HG02981 (cell line): ENCODE results near the gene MRRF.

ENCODE experiments used
- ATAC-seq: cut with Tn5 transposase; IDR thresholded peaks from one replicate; pipeline ENCODE4 v1.9.1; 2021; ENCODE audit warnings: mild to moderate bottlenecking, moderate library complexity; ENCODE audit not compliant: unreplicated experiment

MRRF gene

GRCh38 chr9:122264360-122265148, at the start of gene MRRF, which contains the start of gene RBM18:
Gene MRRF (plus strand): TSS chr9:122264882. CDS start chr9:122270892, 6,010 bp downstream.
Gene RBM18 (minus strand): TSS chr9:122264840. CDS start chr9:122261492, 3,348 bp downstream.
- peak; percentile 89 for ATAC-seq

- ATAC-seq: no peak
Measured at GRCh38 chr9:122215663-122216062, 49.0 kb upstream of the MRRF start.

GRCh38 chr9:122216138-122216797, 48.4 kb upstream of the MRRF start:
- ATAC-seq: no peak

- ATAC-seq: no peak
Measured at GRCh38 chr9:122216798-122217418, 47.8 kb upstream of the MRRF start.

DNA sequence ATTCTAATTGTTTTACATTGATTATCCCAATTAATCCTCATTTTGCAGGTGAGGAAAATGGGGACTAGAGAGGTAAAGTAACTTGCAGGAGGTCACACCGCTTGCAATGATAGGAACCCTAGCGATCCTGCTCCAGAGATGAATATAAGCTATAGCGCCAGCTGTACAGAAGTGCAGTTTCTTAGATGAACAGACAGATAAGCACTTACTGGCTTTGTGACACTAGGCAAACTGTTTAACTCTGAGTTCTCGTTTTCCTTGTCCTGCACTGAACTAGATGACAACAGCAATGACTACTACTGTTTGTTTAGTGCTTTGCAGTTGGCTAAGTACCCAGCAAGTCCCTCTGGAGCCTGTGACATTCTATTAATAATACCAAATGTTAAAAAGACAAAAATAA, 47.0 kb upstream of the MRRF start:
- no peak for ATAC-seq

DNA sequence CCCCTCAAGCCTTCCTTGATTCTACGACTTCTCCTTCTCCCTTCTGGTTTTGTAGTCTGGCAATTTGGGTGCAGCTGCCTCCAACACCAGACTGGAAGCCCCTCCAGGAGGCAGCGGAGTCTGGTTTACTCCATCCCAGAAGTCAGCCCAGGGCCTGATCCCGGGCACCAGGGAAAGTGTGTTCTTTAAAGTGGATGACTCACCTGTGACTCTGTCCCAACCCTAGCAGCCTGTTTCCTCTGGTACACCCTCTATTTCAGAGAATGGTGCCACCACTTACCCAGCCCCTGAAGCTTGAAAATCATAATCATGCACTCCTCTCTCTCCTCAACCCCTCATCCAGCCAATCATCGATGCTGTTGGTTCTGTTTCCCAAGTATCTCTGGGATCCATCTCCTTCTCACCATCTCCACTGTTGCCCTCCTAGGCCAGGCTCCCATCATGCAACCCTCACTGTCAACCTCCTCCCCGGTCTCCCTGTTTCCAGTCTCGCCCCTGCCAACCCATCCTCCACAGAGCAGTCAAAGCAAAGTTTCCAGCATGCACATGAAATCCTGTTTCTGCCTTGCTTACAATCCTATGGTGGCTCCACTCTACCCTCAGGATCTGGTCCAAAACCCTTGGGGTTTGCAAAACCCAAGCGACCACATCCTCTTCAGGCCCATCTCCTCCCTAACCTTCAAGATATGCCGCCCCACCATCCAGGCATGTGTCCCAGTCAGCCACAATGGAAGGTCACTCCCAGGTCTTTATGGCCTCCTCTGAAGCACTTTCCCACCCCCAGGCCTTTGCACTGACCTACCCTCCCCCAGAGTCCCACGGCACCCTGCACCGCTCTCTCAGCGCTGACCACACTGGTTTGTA, 46.4 kb upstream of the MRRF start:
- ATAC-seq: no peak

- no peak for ATAC-seq
Measured at GRCh38 chr9:122218935-122219855, 45.5 kb upstream of the MRRF start.

- no peak for ATAC-seq
Measured at GRCh38 chr9:122219856-122220672, 44.6 kb upstream of the MRRF start.

DNA sequence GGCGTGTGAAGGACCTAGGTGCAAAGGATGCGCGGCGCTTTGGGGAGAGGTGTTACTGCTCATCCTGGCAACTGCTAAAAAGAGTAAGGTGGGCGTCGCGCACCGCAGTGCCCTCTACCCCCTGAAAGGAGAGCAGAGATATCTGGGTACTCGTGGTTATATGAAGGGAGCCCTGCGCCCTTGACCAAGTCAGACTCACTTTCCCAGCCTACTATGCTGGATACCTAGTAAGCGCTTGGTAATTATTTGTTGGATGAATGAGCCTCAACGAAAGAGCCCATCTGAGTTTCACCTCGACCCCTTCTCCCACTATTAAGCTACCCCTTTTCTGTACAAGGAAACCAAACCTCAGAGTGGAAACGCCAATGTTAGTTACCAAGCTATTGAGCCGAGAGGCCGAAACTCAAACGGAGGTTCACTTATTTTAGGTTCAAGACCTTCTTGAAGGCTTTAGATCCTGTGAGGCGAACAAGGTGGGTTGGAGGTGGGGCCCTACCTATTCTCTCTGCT, 44.0 kb upstream of the MRRF start:
- ATAC-seq: no peak

DNA sequence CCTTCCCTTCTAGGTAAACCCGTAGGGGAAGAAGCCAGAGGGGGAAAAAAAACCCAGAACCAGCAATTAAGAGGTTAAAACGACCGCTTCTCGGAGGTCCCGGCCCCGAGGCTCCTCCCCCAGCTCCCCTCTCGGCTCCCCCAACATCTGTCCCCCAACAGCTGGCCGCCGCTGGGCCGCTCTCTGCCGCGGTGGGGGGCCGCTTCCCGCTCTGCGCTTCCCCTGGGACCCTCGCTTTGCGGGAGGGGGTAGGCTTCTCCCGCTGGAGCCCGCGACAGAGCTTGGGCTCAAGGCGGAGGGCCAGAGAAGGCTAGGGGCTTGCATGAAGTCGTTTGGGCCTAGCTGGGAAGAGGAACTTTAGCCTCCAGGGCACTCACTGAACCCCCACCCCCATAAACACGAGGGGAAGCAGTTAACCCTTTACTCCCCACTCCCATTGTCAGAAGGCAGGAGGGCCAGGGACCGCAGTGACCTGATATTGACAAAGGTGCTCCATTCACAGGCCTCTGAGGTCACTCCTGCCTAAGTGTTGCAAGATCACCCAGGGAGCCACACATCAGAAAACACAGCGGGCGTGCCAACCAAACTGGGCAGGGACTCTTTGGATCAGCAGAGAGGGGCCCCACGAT, 43.4 kb upstream of the MRRF start:
- no peak for ATAC-seq

DNA sequence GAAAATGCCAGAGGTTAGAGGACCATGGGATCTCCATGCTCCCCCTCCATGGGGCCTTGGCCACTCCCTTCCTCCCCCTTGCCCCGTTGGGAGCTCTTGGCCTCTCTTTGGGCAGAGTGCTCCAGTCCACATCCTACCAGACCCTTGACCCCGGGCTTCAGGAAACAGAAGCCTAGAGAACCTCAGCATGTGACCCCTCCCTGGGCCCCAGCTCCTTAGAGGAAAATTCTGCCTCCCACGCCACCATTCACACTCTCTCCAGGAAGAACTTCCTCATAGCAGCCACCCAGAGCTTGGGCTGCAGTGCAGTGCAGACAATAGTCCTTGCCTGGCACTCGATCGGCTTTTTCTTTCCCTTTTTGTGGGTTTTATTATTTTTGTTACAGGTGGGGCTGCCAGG, 41.9 kb upstream of the MRRF start:
- no peak for ATAC-seq

- ATAC-seq: no peak
Measured at GRCh38 chr9:122223435-122223834, 41.2 kb upstream of the MRRF start.

DNA sequence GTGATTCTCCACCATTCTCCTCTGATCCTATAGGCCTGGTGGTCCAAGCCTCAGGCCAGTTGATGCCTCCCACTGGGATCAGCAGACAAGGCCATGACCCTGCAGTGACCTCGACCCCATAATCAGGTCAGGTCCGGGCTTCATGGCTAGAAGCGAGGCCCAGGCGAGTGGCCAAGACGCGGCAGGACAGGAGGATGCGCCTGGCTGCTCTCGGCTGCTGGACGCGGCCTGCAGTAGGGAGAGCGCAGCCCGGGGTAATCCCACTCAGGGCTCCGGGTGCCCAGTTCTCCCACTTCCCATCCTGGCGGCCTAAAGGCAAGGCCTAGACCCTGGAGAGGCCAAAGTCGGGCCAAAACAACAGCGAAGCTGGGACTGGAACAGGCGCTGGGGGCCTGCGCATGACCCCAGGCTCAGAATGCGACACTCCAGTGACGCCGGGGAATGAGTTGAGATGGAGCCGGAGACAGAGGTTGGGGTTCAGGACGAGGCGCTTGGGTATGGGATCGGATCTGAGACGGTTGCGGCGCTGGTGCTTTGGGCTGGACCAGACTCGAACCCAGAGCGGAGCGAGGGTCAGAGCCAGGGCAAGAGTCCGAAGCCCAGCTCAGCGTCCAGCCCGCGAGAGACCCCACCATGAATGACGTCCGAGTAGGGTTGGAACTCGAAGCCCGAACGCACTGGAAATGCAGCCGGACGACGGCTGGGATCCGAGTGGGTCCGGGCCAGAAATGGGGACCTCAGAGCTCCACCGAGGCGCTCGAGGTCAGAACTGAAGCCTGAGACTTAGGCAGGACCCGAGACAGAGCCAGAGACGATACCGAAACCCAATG, 39.2 kb upstream of the MRRF start:
- ATAC-seq: no peak

GRCh38 chr9:122226142-122226757, 38.4 kb upstream of the MRRF start:
- ATAC-seq: no peak

DNA sequence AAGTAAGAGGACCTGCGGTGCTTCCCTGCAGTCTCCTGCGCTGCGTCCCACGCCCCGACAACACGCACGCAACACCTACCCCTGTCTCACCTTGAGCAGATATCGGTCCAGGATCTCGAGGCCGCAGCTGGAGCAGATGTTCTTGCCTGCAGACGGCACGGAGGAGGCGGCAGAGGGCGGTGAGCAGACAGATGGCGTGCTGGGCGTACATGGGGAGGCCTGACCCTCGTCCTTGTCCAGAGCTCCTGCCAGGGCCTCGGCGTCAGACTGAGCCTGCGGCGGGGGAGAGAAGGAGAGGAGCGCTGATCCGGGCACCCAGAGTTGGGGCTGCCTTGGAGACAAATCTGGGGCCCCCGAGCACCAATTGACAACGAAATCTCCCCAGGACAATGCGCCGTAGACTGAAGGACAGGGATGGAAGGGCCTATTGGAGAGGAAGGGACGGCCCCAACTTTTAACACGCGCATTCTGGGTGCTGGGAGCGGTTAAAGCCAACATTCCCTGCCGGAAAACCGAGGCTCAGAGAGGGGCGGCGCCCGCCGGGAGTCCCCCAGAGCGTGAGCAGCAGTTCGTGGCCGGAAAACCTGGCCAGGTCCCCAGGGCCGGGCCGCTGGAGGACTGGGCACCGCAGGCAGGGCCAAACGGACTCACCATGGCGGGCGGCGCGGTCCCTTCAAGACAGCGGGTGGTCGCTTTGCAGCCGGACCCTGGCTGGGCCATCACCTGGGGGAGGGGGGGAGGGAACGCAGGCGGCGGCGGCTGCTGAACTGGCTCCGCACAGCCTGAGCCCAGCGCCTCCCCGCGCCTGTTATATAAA, 37.7 kb upstream of the MRRF start:
- no peak for ATAC-seq

DNA sequence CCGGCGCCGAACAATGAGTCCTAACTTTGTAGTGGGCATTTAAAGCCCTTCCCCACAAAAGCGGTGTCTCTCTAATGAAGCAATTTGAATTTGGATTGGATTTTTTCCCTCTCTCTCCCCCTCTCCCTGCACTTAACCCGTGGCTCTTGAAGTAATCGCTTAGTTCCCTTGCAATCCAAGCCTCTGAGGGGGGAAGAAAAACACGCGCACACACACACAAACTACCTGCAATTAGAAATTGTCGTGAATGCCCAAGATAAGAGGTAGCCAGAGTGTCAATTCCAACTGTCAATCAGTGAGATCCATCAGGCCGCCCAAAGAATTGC, 37.1 kb upstream of the MRRF start:
- no peak for ATAC-seq
